H1 (cell line): ENCODE measurements around the gene GAK. TPM values are rescaled to one million over a fixed set of nuclear protein-coding genes. Genes with fewer than 3 reads are reported as not detected.

Experiments used
- CTCF ChIA-PET: fragments of 300-600 bp; sonication (Branson Sonifier 250); formaldehyde crosslinking; loops from one replicate; lab custom pipeline; 2021; ENCODE audit not compliant: partially characterized antibody; lab: Charles Lee
- POLR2A ChIA-PET: fragments of 300-600 bp; sonication (Branson Sonifier 250); formaldehyde crosslinking; loops from one replicate; lab custom pipeline; 2021; ENCODE audit warnings: inconsistent platforms; ENCODE audit not compliant: partially characterized antibody; lab: Charles Lee
- DNase-seq, 2 experiments: peaks; one replicate each; pipeline versions ENCODE4 v3.0.0 to v3.0.0-alpha.2; 2010 to 2022; ENCODE audit warnings: low spot score in 2 of 2, low read depth in 1 of 2, mixed read lengths in 1 of 2
- FAIRE-seq: peaks from 2 replicates; lab custom pipeline; 2011; peaks lifted over from hg19 to GRCh38; lab: Jason Lieb, UNC
- H2AFZ ChIP-seq: 2 replicates; pipeline ENCODE4 v1.8.1; 2012; ENCODE audit warnings: low read length, inconsistent platforms
- H2AK5ac ChIP-seq: 2 replicates; pipeline ENCODE4 v1.6.1; 2013; ENCODE audit warnings: low read depth, low read length
- H2BK120ac ChIP-seq: replicated peaks from 2 replicates; pipeline ENCODE3; 2013; ENCODE audit warnings: low read depth, low read length, inconsistent platforms
- H2BK12ac ChIP-seq: 2 replicates; pipeline ENCODE4 v1.6.1; 2013; ENCODE audit warnings: low read depth, low read length
- H2BK15ac ChIP-seq: 2 replicates; pipeline ENCODE4 v1.6.1; 2013; ENCODE audit warnings: low read length
- H2BK20ac ChIP-seq: 2 replicates; pipeline ENCODE4 v1.6.1; 2013; ENCODE audit warnings: low read length
- H2BK5ac ChIP-seq: 2 replicates; pipeline ENCODE4 v1.6.1; 2013; ENCODE audit warnings: low read depth, low read length
- H3K14ac ChIP-seq: 2 replicates; pipeline ENCODE4 v1.6.1; 2013; ENCODE audit warnings: inconsistent platforms; ENCODE audit not compliant: insufficient read length
- H3K18ac ChIP-seq: 2 replicates; pipeline ENCODE4 v1.6.1; 2013; ENCODE audit warnings: low read length; ENCODE audit errors: extremely low read depth
- H3K23ac ChIP-seq: 2 replicates; pipeline ENCODE4 v1.6.1; 2013; ENCODE audit warnings: inconsistent platforms; ENCODE audit not compliant: insufficient read length
- H3K23me2 ChIP-seq: 2 replicates; pipeline ENCODE4 v1.6.1; 2013; ENCODE audit warnings: low read depth, low read length
- H3K27ac ChIP-seq: 2 replicates; pipeline ENCODE4 v1.6.1; 2011; ENCODE audit warnings: low read depth, low read length, inconsistent platforms
- H3K27me3 ChIP-seq, 4 experiments: replicated peaks in 1 of 4; 1 replicate in 1 of 4; 2 replicates in 3 of 4; pipeline versions ENCODE4 v1.6.1 to v1.8.1; 2011 to 2013; ENCODE audit warnings: low read length in 3 of 4, mild to moderate bottlenecking in 3 of 4, inconsistent platforms in 2 of 4, mixed read lengths in 2 of 4, moderate library complexity in 1 of 4; ENCODE audit not compliant: control insufficient read depth in 3 of 4, insufficient read depth in 3 of 4; ENCODE audit errors: extremely low read depth in 1 of 4
- H3K36me3 ChIP-seq, 4 experiments: 2 replicates each; pipeline versions ENCODE4 v1.6.1 to v1.8.1; 2011 to 2013; ENCODE audit warnings: mild to moderate bottlenecking in 4 of 4, low read length in 3 of 4, moderate library complexity in 2 of 4, control low read depth in 1 of 4, inconsistent platforms in 1 of 4; ENCODE audit not compliant: insufficient read depth in 4 of 4, control insufficient read depth in 2 of 4
- H3K4ac ChIP-seq: replicated peaks from 2 replicates; pipeline ENCODE3; 2013; ENCODE audit warnings: low read length, low read depth, mixed read lengths, inconsistent platforms; ENCODE audit not compliant: insufficient read length
- H3K4me1 ChIP-seq, 4 experiments: replicated peaks in 1 of 4; 1 replicate in 1 of 4; 2 replicates in 3 of 4; pipeline versions ENCODE4 v1.6.1 to v1.8.1; 2011 to 2013; ENCODE audit warnings: low read length in 3 of 4, inconsistent platforms in 2 of 4, mixed read lengths in 1 of 4; ENCODE audit not compliant: insufficient read depth in 4 of 4, control insufficient read depth in 3 of 4
- H3K4me2 ChIP-seq, 2 experiments: 2 replicates each; pipeline versions ENCODE4 v1.6.1 to v1.8.1; 2011 to 2013; ENCODE audit warnings: low read depth in 2 of 2, low read length in 2 of 2, control low read depth in 1 of 2, inconsistent platforms in 1 of 2, mild to moderate bottlenecking in 1 of 2; ENCODE audit not compliant: insufficient read depth in 1 of 2
- H3K4me3 ChIP-seq, 4 experiments: fragments of 200-600, 300-600 bp in 1 of 4; sonication (generic), shearing (Covaris generic), sonication (Bioruptor Twin) in 1 of 4; 2 replicates each; pipeline versions ENCODE4 v1.5.1 to v1.8.1; 2011 to 2016; ENCODE audit warnings: low read length in 4 of 4, low read depth in 3 of 4, control low read depth in 2 of 4, inconsistent platforms in 2 of 4, mild to moderate bottlenecking in 2 of 4, mixed read lengths in 1 of 4, moderate library complexity in 1 of 4; ENCODE audit not compliant: insufficient read depth in 2 of 4; ENCODE audit errors: extremely low read depth in 1 of 4
- H3K56ac ChIP-seq: replicated peaks from 2 replicates; pipeline ENCODE3; 2013; ENCODE audit warnings: low read depth, mild to moderate bottlenecking, mixed read lengths, low read length, inconsistent platforms; ENCODE audit not compliant: insufficient read length
- H3K79me1 ChIP-seq: 2 replicates; pipeline ENCODE4 v1.6.1; 2013; ENCODE audit warnings: low read depth, low read length, control low read depth
- H3K79me2 ChIP-seq, 2 experiments: 2 replicates each; pipeline versions ENCODE4 v1.6.1 to v1.8.1; 2012 to 2013; ENCODE audit warnings: low read length in 2 of 2, mild to moderate bottlenecking in 2 of 2, inconsistent platforms in 1 of 2; ENCODE audit not compliant: insufficient read depth in 2 of 2, control insufficient read depth in 1 of 2
- H3K9ac ChIP-seq, 4 experiments: replicated peaks in 1 of 4; 1 replicate in 1 of 4; 2 replicates in 3 of 4; pipeline versions ENCODE4 v1.6.1 to v1.8.1; 2011 to 2013; ENCODE audit warnings: low read depth in 3 of 4, low read length in 3 of 4, control low read depth in 2 of 4, mild to moderate bottlenecking in 2 of 4, moderate library complexity in 2 of 4, inconsistent platforms in 1 of 4; ENCODE audit errors: extremely low read depth in 1 of 4
- H3K9me3 ChIP-seq, 2 experiments: 2 replicates each; pipeline versions ENCODE4 v1.6.1 to v1.8.1; 2012 to 2013; ENCODE audit warnings: mild to moderate bottlenecking in 2 of 2, moderate library complexity in 2 of 2, control low read depth in 1 of 2, inconsistent platforms in 1 of 2, low read depth in 1 of 2, low read length in 1 of 2, mixed read lengths in 1 of 2; ENCODE audit not compliant: insufficient read depth in 2 of 2
- H4K20me1 ChIP-seq, 2 experiments: replicated peaks in 1 of 2; 2 replicates each; pipeline versions ENCODE3 to v1.8.1; 2011 to 2013; ENCODE audit warnings: inconsistent platforms in 2 of 2, low read length in 2 of 2, mild to moderate bottlenecking in 1 of 2; ENCODE audit not compliant: insufficient read depth in 2 of 2, control insufficient read depth in 1 of 2
- H4K5ac ChIP-seq: 2 replicates; pipeline ENCODE4 v1.6.1; 2013; ENCODE audit warnings: low read length, low read depth, mixed read lengths, inconsistent platforms; ENCODE audit not compliant: insufficient read length
- H4K8ac ChIP-seq: 2 replicates; pipeline ENCODE4 v1.8.0; 2013; ENCODE audit warnings: mild to moderate bottlenecking, moderate library complexity, low read length, inconsistent platforms; ENCODE audit not compliant: insufficient read depth; ENCODE audit errors: extremely low read depth
- H4K91ac ChIP-seq: replicated peaks from 2 replicates; pipeline ENCODE3; 2013; ENCODE audit warnings: low read length, mixed read lengths, inconsistent platforms; ENCODE audit not compliant: insufficient read length
- ATF3 ChIP-seq: IDR thresholded peaks from 2 replicates; pipeline ENCODE4 v1.6.1; 2011; ENCODE audit warnings: low read depth, mild to moderate bottlenecking, low read length; ENCODE audit not compliant: insufficient read depth
- CBX5 ChIP-seq: fragments of 300-800, 300-1000 bp; sonication (generic); IDR thresholded peaks from 2 replicates; pipeline ENCODE4 v1.7.1; 2016; ENCODE audit warnings: antibody characterized with exemption, low read length, low read depth
- EZH2 ChIP-seq: fragments of 200-600 bp; sonication (generic); IDR thresholded peaks from 2 replicates; pipeline ENCODE4 v1.7.1; 2012; ENCODE audit warnings: low read depth, mild to moderate bottlenecking, moderate library complexity, low read length, inconsistent platforms; ENCODE audit not compliant: severe bottlenecking
- HDAC6 ChIP-seq: IDR thresholded peaks from one replicate; pipeline ENCODE4 v1.7.1; 2012; ENCODE audit warnings: low read depth, mild to moderate bottlenecking, inconsistent platforms, low read length, moderate library complexity
- JUN ChIP-seq: IDR thresholded peaks from 2 replicates; pipeline ENCODE4 v1.6.1; 2011; ENCODE audit warnings: low read depth, mild to moderate bottlenecking, improper control_type of control experiment, low read length
- KDM4A ChIP-seq: IDR thresholded peaks from one replicate; pipeline ENCODE4 v1.7.1; 2012; ENCODE audit warnings: low read depth, mild to moderate bottlenecking, moderate library complexity, low read length, inconsistent platforms; ENCODE audit not compliant: severe bottlenecking
- POLR2AphosphoS5 ChIP-seq: IDR thresholded peaks from 2 replicates; pipeline ENCODE4 v1.6.1; 2011; ENCODE audit warnings: low read depth, low read length
- SIX5 ChIP-seq: IDR thresholded peaks from 2 replicates; pipeline ENCODE4 v1.6.1; 2011; ENCODE audit warnings: mild to moderate bottlenecking, low read depth, low read length
- SRF ChIP-seq: IDR thresholded peaks from 2 replicates; pipeline ENCODE4 v1.6.1; 2011; ENCODE audit warnings: mild to moderate bottlenecking, low read depth, low read length, moderate library complexity
- SUZ12 ChIP-seq: fragments of 200-600 bp; sonication (generic); IDR thresholded peaks from 2 replicates; pipeline ENCODE4 v1.6.1; 2012; ENCODE audit warnings: mild to moderate bottlenecking, inconsistent platforms, low read length, moderate library complexity, mixed read lengths
- TAF7 ChIP-seq: optimal IDR thresholded peaks from 2 replicates; pipeline ENCODE3; 2011; ENCODE audit warnings: low read depth, mild to moderate bottlenecking, inconsistent platforms, low read length, moderate library complexity, borderline replicate concordance
- TCF12 ChIP-seq: IDR thresholded peaks from 2 replicates; pipeline ENCODE4 v1.6.1; 2011; ENCODE audit warnings: low read depth, mild to moderate bottlenecking, low read length
- WGBS, 2 experiments: shearing (Covaris generic) in 1 of 2; methylation state at CpG; one replicate each; pipeline versions ENCODE4 v1.1.6 to v1.1.7; 2013 to 2015; ENCODE audit warnings: low lambda C conversion rate in 2 of 2, mixed read lengths in 2 of 2, inconsistent platforms in 1 of 2, low coverage in 1 of 2, missing lambda C conversion rate in 1 of 2; ENCODE audit not compliant: insufficient replicate concordance in 2 of 2, insufficient coverage in 1 of 2, insufficient read length in 1 of 2; ENCODE audit errors: extremely low coverage in 1 of 2, missing lambda C conversion rate in 1 of 2; 5-methylcytosine and 5-hydroxymethylcytosine counted together
- polyA plus RNA-seq, 7 experiments: library from polyadenylated mRNA; depleted of rRNA in 3 of 7; stranded (reverse) in 5 of 7; unstranded in 2 of 7; fragments of >200 nt in 5 of 7; fragments of 200-250 nt in 2 of 7; gene quantifications; 1 replicate in 5 of 7; 2 replicates in 1 of 7; 4 replicates in 1 of 7; pipeline versions ENCODE4 v1.2.1 to v1.2.3, GENCODE V29; 2011 to 2013; ENCODE audit warnings: missing spikeins in 2 of 7, mixed read lengths in 2 of 7
- total RNA-seq: library from RNA; stranded (reverse); fragmentation: NEBNext Ultra II Directional; extraction: Animal tissue kit (Norgen Biotek cat#: 25700); gene quantifications from 2 replicates; pipeline ENCODE4 v1.2.1, GENCODE V29; 2021

GAK gene
- total and polyA plus RNA-seq, 2 of the 8 experiments (the other 6 are each of a cell fraction or from before 2014, with no cell fraction given) = 31.5 to 70.8 TPM

- Histone ChIP-seq H3K27me3 (peaks cover 0 to 6% (median 2%) of the 10 kb centered on the region in 4 experiments; a peak in 2 of 7 replicates), H3K36me3 (no peaks in the 10 kb centered on the region), H3K9ac (no peak overlapping the region; a peak in 1 of 7 replicates), H2BK15ac (peak overlapping the region; percentile 46; the same call in 1 of the 2 replicates), H2BK20ac (no peak overlapping the region), H3K18ac (no peak overlapping the region), H4K20me1 (no peaks in the 10 kb centered on the region), H3K14ac (no peak overlapping the region), H3K79me1 (no peaks in the 10 kb centered on the region), H3K4ac (no peak overlapping the region), H3K79me2 (no peaks in the 10 kb centered on the region), H2BK120ac (no peak overlapping the region), H3K27ac (no peak overlapping the region), H3K4me3 (no peak overlapping the region), H2AFZ (no peak overlapping the region), H2BK12ac (peak overlapping the region; percentile 75; the same call in 1 of the 2 replicates), H4K8ac (peak overlapping the region; percentile 29; the same call in 1 of the 2 replicates), H3K56ac (no peak overlapping the region), H3K4me1 (peaks cover 0 to 6% (median 0%) of the 10 kb centered on the region in 4 experiments; a peak in 1 of 7 replicates), H3K23ac (no peak overlapping the region), H2AK5ac (no peak overlapping the region), H3K4me2 (no peak overlapping the region), H3K23me2 (no peaks in the 10 kb centered on the region), H4K91ac (peak overlapping the region; percentile 42), H4K5ac (no peak overlapping the region), H2BK5ac (no peak overlapping the region), H3K9me3 (peaks cover 5 to 11% of the 10 kb centered on the region in 2 experiments; a peak in 1 of 4 replicates)
- CTCF ChIA-PET = interaction anchor here (0.8 to 2.0 kb wide), 6 partner anchors 8 to 295 kb away, joined by 3 to 5 read pairs (median 3); partner anchors contain the start of gene IDUA
- 75% methylated on average over 20 of the region's 20 CpGs; no CpG with 5 or more reads in 1 of the 2 experiments for WGBS, 2 experiments
- POLR2A ChIA-PET = no interaction called here
- FAIRE-seq (no peak), DNase-seq (no peak)
- TF ChIP-seq HDAC6 (no peak), SUZ12 (no peak), KDM4A (no peak), CBX5 (no peak), ATF3 (no peak), SIX5 (no peak), POLR2AphosphoS5 (no peak), SRF (no peak), EZH2 (no peak), TAF7 (no peak), TCF12 (no peak), JUN (no peak)
These were observed 47.0 kb upstream of the GAK start for GRCh38 chr4:978957-979701.
